GM19351 (cell line): ENCODE data around the gene PDCD5.
A peak's percentile ranks its signal among the peaks of the same experiment; 100 is the strongest.
"Not testable (repeated sequence)": the region's sequence is repeated elsewhere in the genome, so short reads cannot be mapped to it uniquely, and the experiment has no call there.

Experiments used
- ATAC-seq: cut with Tn5 transposase; IDR thresholded peaks from one replicate; pipeline ENCODE4 v1.9.1; 2021; ENCODE audit warnings: mild to moderate bottlenecking, moderate library complexity; ENCODE audit not compliant: unreplicated experiment

Gene PDCD5

DNA sequence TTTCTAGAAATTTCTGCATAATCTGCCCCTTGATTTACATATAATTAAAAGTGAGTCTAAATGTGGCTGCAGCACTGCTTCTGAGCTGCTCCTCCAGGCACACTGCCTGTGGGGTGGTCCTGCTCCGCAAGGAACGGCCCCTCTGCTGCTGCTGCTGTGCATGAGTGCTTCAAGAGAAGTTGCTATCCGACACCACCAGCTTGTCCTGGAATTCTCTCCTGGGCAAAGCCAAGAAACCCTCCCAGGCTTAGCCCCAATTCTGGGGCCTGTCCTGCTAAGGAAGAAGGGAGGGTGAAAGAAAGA lies 7.5 kb upstream of the PDCD5 start:
- no peak for ATAC-seq

DNA sequence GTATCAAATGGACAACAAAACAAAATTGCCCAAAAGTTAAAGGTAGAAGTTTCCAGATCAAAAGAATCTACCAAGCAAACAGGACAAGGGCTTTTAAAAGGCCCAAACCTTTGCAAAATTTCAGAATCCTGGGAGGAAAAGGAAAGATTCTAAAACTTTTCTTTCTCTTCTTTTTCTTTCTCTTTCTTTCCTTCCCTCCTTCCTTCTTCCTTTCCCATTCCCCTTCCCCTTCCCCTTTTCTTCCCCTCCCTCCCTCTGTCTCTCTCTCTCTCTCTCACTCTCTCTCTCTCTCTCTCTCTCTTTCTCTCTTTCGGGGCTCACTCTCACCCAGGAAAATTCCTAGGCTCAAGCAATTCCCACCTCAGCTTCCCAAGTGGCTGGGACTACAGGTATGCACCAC lies 4.2 kb upstream of the PDCD5 start:
- no peak for ATAC-seq

DNA sequence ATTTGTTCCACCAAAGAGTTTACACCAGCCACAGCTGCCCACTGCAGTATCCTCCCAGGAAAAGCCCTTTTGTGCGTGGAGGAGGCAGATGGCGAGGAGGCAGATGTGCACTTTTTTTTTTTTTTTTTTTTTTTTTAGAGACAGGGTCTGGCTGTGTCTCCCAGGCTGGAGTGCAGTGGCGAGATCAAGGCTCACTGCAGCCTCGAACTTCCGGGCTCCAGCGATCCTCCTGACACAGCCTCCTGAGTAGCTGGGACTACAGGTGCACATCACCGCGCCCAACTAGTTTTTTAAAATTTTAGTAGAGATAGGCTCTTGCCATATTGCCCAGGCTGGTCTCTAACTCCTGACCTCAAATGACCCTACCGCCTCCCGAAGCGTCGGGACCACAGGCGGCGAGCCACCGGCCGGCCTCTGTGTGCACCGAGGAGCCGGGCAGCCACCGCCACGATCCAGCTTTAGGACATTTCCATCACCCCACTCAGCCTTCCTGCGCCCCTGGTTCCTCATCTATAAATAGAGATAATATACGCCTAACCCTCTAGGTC lies 563 bp upstream of the PDCD5 start:
- peak; percentile 38 for ATAC-seq

DNA sequence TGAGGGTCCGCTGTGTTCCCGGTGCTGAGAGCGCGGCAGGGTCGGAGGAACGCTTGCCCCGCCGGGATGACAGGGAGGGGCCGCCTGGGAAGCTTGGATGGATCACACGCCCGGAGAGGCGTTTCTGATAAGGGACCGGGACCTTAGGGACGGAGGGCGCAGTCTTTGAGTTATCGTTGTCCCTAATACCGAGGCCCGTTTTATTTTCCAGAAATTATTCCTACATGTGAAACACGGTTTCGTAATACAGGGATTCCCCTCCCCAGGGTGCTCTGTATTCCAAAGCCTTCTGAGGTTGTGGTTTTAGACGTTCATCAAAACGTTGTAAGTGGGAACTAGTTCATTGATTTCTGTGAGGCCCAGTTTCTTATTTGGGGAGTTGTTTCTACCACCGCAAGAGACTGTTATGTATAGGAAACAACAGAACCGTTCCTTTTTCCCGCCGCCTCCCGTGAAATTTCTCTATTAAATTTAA lies 752 bp downstream of the PDCD5 start:
- ATAC-seq, result no peak

DNA sequence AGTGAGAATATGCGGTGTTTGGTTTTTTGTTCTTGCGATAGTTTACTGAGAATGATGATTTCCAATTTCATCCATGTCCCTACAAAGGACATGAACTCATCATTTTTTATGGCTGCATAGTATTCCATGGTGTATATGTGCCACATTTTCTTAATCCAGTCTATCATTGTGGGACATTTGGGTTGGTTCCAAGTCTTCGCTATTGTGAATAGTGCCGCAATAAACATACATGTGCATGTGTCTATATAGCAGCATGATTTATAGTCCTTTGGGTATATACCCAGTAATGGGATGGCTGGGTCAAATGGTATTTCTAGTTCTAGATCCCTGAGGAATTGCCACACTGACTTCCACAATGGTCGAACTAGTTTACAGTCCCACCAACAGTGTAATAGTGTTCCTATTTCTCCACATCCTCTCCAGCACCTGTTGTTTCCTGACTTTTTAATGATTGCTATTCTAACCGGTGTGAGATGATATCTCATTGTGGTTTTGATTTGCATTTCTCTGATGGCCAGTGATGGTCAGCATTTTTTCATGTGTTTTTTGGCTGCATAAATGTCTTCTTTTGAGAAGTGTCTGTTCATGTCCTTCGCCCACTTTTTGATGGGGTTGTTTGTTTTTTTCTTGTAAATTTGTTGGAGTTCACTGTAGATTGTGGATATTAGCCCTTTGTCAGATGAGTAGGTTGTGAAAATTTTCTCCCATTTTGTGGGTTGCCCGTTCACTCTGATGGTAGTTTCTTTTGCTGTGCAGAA lies 6.9 kb downstream of the PDCD5 start:
- ATAC-seq, result not testable (repeated sequence)

DNA sequence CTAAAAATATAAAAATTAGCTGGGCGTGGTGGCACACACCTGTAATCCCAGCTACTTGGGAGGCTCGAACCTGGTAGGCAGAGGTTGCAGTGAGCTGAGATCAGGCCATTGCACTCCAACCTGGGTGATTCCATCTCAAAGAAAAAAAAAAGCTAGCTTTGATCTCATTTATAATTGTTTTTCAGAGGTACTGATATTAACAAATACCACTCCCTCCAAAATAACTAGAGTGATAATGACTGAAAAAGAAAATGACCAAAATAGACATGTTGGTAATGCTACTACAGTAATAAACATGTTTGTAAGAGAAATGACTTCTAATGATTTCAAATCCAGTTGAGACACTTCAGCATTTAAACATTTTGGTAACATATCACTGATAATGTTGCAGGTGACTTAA lies 13.0 kb downstream of the PDCD5 start:
- ATAC-seq, result no peak

DNA sequence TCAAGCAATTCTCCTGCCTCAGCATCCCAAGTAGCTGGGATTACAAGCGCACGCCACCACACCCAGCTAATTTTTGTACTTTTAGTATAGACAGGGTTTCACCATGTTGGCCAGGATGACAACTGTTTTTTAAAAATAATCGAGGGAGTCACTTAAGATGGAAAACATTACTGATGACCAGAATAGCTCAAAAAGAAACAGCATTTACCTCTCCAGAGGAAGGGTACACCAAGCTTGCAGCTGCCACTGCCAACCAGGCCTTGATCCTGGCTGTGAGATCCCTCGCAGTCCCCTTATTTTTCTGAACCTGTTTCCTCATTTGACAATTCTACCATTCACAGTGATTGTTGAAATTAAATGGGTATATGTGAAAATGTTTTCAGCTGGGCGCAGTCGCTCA lies 14.5 kb downstream of the PDCD5 start:
- no peak for ATAC-seq

DNA sequence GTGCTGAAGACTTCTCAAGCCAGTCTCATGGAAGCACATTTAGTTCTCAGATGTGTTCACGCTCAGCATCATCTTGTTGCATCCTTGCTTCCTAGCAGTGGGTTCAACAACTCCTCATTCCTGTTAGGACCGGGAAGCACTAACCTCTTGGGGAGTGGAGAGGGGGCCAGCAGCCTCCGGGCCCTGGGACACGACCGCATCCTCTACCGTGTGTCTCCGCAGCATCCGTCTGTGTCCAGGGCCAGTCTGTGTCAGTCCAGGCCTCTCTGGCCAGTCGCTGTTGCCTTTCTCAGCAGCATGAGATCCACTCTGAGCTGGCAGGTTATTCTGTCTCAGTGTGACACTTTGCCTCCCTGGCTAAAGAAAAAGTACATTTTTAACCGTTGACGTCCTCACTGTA lies 17.0 kb downstream of the PDCD5 start:
- ATAC-seq, result no peak

DNA sequence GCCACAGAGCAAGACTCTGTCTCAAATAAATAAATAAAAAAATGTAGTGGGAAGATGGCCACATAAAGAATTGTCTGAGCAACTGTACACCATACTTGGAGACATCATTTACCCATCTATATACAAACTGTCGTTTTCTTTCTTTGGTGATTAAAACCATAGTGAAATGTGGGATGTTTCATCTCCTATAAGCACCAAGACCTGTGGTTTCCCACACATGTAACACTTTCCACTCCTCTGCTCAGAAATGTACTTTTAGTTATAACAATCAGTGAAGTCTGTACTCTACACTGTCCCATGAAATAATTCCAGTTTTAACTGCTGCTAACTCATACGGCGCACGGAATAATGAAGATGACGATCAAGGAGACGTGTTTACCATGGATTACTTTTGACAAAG lies 18.3 kb downstream of the PDCD5 start:
- no peak for ATAC-seq

DNA sequence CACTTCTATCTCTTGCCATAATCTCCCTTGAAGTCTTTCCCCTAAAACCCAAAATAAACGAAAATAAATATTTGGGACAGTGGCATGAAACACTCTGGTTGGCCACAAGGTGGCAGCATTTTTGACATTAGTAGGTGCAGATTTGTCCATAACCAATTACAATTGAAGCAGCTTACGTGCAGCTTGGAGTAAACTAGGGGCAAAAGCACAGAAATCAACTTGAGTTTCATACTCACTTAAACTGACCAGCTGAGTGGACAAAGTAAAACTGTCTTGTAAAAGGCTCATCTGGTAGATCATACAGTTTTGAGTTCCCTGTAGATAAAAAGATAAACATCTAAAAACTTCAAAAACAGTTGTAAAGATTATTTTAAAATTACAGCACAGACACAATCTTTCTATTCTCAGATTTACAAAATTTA lies 18.8 kb downstream of the PDCD5 start:
- ATAC-seq, result no peak

DNA sequence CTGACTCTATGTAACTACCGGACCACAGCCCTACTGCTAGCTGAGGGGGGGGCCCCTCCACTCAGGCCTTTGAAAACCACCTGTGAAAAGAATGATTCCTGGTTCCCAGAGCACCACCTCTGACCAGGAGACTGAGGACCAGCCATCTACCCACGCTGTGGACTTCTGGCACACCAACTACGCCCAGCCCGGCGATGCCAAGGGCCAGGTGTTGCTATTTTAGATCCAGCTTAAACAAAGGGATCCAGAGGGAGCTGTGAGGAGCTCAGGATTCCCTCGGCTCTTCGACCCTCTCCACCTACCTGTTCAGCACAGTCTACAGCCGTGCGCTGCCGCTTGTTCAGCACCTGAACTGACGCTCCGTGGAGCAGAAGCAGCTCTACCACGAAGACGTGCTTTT lies 23.0 kb downstream of the PDCD5 start:
- ATAC-seq, result no peak

DNA sequence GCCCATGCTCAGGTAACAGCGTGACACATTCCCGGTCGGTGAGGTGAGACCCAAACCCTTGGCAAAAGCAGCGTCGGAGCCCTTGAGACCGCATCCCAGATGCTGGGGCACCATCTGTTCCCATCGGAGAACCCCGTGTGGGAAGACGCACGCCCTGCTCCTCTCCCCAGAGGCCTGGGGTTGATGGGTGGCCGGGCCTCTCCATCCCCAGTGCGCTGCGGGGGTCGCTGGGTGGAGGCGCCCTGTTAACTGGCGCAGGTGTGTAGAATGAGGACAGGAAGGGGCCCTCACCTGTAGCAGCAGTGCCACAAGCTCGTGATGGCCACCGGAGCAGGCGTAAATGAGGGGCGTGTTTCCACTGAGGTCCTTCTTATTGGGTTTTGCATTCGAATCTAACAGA lies 24.6 kb downstream of the PDCD5 start:
- no peak for ATAC-seq

DNA sequence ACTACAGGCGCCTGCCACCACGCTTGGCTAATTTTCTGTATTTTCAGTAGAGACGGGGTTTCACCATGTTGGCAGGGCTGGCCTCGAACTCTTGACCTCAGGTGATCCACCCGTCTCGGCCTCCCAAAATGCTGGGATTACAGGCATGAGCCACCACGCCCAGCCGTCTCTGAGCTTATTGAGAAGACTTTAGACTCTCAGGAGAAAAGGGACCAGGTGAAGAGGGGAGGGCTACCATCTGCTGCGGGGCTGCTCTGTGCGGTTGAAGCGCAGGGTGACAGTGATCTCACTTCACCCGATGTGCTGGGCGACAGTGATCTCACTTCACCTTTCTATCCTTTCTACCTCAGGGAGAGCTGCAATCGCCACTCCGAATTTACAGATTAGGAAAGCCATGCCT lies 25.3 kb downstream of the PDCD5 start:
- ATAC-seq, result no peak

DNA sequence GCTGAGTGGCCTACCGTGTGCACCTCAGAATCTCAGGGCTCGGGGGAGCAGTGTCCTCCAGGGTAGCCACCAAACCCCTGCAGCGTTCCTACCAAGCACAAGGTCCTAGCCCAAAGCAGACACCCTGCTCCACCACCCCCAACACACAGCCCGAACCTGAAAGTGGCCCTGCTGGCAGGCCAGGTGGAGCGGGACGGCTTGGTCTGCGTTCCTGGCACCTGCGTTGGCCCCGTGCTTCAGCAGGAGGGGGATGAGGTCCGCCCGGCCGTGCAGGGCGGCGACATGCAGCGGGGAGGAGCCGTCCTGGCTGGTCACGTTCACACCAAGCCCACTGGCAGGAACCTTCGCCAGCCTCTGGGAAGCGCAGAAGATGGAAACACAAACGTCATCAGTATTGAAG lies 26.5 kb downstream of the PDCD5 start:
- ATAC-seq, result no peak

DNA sequence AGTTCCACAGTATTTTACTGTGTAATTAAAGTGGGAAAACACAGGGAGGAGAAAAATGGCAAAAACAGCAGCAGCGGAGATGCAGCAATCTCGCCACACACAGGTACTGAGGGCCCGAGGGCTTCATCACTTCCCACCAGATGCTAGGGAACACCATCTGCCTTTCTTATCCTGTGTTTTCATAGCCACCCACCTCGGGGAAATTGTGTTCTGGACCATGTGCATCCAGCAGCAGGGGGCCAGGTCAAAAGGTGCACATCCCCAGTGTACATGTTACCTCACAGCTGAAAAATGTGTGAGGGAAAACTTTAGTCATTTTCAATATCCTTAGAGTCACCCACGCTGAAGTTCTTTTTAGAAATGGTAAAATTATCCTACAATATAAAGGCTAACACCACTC lies 30.2 kb downstream of the PDCD5 start:
- no peak for ATAC-seq

DNA sequence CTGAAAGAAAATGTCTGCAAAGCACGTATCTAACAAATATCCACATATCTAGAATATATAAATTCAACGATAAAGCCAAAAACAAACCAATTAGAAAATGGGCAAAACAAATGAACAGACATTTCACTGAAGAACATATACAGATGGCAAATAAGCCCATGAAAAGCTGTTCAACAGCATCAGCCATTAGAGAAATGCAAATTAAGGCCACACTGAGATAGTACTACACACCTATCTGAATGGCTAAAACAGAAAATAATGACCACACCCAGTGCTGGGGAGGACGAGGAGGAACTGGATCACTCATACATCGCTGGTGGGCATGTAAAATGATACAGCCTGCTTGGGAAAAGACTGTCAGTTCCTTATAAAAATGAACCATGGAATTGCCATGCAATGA lies 32.0 kb downstream of the PDCD5 start:
- ATAC-seq, result no peak

DNA sequence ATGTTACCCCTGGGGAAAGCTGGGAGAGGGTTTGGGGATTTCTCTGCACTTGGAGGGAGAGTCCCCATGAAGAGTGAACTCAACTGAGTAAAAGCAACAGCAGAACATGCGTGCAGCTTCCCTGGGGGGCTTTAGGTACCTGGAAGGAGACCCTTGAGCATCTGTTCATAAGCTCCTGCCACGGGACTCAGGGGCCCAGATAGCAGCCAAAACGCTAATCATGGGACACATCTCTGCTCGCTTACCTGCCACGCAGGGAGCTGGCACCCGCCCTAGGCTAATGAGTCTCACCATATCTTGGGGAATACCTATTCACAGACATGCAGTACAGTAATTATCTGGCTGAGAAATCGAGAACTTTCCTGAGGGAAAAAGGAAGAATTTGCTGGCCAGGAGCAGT lies 33.9 kb downstream of the PDCD5 start:
- no peak for ATAC-seq

DNA sequence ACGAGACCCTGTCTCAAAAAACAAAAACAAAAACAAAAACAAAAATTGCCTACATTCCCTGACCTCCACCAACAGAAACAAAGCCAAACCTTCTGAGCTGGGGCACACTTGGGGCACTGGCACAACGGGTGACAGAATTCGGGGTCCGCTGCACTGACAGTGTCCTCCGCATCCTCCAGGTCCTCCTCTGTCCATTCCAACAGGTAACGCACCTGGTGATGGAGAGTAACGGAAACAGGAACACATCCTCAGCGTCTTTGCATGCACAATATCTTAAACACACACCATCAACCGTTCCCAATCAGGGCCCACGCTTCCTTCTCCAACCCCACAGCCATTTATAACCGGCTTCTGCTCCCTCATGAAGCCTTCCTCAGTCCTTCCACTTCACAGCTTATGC lies 34.6 kb downstream of the PDCD5 start:
- no peak for ATAC-seq

DNA sequence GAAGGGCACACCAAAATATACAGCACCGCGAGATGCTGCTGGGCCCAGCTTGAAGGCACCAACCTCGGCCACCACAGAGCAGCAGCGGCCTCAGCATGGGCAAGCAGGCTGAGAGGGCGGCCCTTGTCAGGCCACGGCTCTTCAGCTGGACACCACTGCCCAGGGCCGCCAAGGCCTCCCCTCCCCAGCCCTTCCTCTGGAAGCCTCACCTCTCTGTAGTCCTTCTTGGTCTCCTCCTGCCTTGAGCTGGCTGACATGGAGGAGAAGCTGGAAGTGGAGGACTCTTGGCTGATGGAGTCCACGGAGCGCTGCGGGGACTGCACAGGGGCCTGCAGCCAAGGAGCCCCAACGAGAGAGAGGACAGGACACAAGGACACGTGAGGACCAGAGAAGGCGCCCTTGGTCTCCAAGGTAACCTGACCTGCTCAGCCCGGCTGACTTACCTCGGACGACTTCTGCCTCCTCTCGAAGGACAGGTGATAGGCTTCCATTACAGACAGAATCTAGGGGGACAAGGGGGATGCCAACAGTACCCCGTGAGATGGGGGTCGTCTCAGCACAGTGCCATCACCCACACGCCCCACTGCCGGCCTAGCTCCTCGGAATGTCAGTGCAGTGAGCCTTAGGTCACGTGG lies 38.2 kb downstream of the PDCD5 start:
- ATAC-seq, result no peak

DNA sequence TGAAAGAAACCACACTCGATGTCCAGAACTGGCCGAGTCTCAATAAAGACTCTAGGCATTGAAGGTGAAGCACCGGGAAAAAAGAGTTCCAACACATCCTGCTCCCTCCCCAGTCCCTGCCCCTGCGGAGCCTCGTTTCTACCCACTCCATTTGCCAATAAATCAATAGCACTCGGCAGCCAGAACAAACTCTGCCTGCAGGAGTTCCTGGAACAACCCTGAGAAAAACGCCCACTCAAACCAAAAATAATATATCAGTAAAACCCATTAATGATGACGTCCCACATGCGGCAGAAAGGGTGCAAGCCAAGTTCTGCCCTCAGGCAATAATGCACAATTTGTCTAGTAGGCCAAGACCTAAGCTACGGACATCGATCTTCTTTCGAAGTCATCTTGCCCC lies 41.0 kb downstream of the PDCD5 start:
- no peak for ATAC-seq

DNA sequence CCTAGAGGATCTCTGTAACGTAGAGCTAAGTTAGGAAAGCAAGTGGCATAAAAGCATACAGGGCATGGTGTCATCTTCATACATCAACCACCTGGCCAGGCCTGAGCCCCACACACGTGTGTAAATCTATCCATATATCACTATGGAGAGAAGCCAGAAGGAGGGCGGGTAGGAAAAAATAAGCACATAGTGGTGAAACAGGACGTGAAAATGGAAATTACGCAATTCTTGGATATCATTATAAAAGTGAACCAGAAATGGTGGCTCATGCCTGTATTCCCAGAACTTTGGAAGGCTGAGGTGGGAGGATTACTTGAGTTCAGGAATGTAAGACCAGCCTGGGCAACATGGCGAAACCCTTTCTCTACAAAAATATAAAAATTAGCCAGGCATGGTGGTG lies 43.4 kb downstream of the PDCD5 start:
- ATAC-seq, result no peak

DNA sequence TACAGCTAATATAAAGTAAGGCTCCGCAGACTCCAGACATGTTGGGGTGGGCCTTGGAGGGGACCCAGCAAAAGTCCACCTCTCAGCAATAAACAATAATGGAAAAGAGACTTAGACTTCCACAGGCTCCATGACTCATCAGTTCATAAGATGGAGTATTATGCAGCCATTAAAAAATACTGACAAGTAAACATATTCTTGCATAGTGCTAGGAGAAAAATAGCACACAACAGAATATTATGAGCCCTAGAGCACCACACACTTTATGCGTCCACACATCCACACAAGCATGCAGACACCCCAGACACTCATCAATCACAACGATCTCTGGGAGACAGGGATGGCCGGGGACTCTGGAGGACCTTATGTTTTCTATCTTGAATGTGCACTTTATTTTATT lies 46.0 kb downstream of the PDCD5 start:
- ATAC-seq, result no peak
